NCI-H1417 treated with DMSO at 0.1 percent for 48 hours (cell line): Measurements from ENCODE around the gene ALG5.

ENCODE experiments used
- DNase-seq: peaks from one replicate; lab custom pipeline; 2025; lab: John Stamatoyannopoulos, UW

ALG5 gene

DNA sequence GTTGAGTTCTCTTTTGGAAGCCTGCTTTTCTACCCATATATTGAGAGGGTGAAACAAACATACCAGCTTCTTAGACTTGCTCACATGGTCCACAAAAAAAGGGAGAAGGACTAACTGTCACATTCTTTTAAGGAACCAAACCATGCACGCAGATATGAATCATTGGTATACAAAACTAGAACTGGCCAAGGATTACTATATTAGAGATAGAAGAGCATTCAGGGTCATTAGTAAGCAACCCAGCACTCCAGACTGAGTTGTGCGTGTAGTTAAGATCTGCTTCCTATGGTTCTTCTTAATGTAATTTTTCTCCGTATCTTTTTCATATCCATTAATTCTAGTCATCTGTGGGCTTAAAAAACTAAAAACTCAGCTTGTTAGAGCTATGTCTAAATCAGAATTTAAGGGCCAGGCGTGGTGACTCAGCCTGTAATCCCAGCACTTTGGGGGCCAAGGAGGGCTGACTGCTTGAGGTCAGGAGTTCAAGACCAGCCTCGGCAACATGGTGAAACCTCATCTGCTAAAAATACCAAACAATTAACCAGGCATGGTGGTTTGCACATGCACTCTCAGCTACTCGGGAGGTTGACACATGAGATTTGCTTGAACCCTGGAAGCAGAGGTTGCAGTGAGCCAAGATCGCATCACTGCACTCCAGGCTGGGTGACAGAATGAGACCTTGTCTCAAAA lies 19.6 kb downstream of the ALG5 start:
- DNase-seq = no peak

GRCh38 chr13:36975172-36975571 lies 24.0 kb downstream of the ALG5 start:
- DNase-seq = no peak

DNA sequence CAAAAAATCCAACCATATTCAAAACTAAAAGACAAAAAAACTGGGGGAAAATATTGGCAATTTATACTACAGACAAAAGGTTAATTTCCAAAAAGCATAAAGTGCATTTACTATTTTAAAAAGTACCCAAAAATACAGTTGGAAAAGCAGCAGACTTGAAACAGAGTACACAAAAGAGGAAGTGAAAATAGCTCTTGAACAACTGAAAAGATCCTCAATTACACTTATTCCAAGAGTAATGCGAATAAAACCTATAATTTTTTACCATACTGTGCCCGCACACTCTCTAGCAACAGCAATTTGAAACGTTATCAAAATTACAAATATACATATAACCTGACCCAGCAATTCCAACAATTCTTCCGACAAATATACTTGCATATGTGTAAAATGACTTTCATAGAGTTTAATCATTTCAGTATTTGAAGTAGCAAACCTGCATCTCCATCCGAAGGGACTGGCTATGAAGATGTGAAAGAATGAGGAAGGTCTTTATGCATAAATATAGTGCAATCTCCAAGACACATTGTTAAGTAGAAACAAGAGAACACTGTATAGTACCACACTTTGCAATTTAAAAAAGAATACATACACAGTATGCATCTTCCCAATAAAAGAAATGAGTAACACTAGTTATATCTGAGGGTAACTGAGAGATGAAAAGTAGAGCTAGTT lies 25.4 kb downstream of the ALG5 start:
- DNase-seq = no peak

- no peak for DNase-seq
Measured at GRCh38 chr13:36973009-36973408, 26.1 kb downstream of the ALG5 start.

GRCh38 chr13:36966404-36966803 lies 32.7 kb downstream of the ALG5 start:
- no peak for DNase-seq

GRCh38 chr13:36965767-36966166 lies 33.4 kb downstream of the ALG5 start:
- DNase-seq = no peak

- no peak for DNase-seq
Measured at GRCh38 chr13:36959456-36960116, 39.6 kb downstream of the ALG5 start.

DNA sequence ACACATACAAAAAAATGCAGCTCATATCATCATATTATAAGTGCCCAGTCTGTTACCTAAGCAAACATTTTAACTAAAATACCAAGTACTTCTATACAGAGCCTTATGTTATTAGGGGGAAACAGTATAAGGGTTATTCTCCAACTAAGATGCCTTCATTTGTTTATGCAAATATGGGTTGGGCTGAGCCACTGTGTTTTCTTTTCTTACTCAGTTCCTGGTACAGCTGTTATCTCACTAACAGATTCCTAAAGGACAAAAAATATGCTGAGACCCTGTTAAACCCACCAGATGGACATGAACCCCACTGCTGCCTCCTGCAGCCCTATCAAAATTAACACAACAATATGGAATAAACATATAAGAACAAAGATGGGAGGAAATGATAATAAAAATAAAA lies 44.6 kb downstream of the ALG5 start:
- no peak for DNase-seq

DNA sequence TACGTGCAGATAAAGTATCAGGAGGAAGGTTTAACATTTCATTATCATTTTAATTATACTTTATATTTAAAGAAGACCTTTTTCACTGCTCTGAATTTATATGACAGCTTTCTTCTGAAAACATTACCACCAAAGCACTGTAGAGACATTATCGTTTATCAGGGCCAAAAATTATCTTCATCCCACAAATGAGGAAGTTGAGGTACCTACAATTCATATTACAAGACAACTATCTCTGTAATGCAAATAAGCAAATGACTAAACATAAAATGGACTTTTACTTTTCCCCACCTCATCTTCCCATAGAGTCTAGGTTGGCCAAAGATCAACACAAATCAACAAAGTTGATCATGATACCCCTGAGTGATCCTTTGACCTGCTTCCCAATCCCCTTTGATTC lies 48.2 kb downstream of the ALG5 start:
- no peak for DNase-seq

- no peak for DNase-seq
Measured at GRCh38 chr13:36950330-36950729, 48.8 kb downstream of the ALG5 start.

DNA sequence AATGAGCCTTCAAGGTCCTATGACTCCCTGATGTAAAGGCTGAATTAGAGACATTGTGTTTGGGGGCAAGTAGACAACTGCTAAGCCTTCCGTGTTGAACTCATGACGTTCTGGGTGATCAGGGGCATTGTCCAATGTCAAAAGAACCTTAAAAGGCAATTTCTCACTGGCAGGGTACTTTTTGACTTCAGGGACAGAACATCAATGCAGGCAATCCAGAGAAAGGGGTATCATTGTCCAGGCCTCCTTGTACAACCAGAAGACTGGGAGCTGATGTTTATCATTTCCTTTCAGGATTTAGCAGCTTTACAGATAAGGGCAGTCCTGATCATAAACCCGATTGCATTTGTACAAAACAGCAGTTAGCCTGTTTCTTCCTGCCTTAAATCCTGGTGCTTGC lies 54.1 kb downstream of the ALG5 start:
- DNase-seq = no peak

GRCh38 chr13:36925603-36926002 lies 73.5 kb downstream of the ALG5 start:
- DNase-seq = no peak

- no peak for DNase-seq
Measured at GRCh38 chr13:36924001-36924400, 75.1 kb downstream of the ALG5 start.

GRCh38 chr13:36921631-36922301 lies 77.4 kb downstream of the ALG5 start:
- DNase-seq = no peak

GRCh38 chr13:36920616-36921185 lies 78.4 kb downstream of the ALG5 start:
- no peak for DNase-seq

DNA sequence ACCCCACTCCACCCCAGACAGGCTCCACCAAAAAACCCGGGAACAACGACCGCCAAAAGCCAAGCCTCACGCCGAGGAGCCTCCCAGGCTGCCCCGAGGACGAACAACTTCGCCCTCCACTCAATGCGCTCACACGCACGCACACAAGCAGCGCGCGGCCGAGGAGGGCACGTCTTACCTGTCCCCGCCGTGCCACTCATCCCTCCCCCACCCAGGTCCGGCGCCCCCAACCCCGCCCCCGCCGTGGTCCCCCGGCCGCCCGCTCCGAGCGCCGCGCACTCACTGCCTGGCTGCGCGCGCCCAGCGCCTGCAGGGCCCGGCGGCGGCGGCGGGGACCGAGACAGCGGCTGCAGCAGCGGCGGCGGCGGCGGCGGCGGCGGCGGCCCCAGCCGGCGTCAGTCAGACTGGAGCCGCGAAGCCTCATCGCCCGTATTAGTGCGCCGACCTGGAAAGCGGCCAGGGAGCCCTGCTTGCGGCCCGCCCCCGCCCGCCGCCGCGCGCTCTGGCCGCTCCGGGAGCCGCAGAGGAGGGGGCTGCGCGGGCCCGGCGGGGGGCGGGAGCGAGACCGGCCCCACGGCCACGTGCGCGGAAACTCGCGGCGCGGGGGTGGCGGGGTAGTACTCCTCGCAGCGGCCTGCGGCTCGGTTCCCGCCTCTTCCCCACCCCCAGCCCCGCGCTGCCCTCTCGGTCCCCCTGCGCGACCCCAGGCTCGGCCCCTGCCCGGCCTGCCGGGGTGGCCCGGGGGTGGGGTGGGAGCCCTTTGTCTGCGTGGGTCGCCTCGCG lies 79.1 kb downstream of the ALG5 start, which contains the start of gene SMAD9:
Gene SMAD9, minus strand, starts transcription at position 406 of the 783 bp plus-strand sequence. CDS start 40,549 bp downstream, outside the sequence.
- no peak for DNase-seq

DNA sequence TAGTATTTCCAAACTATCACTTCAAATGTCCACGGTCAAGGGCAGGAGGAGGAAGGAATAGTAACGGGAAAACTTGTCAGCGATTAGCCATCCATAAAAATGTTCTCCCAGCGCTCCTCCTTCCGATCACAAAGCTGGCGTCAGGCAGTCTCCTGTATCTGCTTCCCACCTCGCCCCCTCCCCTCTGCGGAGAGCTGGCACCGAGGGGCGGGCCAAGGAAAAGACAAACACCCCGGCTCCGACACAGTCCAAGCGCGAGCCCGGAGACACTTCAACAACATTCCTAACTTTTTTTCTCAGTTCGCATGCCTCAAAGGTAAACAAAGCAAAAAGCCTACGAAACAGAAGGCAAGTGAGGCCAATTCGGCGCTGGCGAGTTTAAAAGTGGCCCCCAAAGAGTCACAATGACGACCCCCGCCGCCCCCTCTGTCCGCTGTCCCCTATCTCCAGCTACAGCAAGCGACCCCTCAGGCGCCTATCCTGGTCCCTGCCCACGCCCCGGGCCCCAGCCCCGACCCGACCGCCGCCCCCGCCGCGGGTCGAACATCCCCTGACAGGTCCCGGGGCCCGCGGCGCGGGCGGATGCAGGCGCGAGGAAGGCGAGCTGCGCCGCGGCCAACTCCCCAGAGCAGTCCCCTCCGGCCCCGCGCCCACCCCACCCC lies 79.8 kb downstream of the ALG5 start:
- DNase-seq = no peak

DNA sequence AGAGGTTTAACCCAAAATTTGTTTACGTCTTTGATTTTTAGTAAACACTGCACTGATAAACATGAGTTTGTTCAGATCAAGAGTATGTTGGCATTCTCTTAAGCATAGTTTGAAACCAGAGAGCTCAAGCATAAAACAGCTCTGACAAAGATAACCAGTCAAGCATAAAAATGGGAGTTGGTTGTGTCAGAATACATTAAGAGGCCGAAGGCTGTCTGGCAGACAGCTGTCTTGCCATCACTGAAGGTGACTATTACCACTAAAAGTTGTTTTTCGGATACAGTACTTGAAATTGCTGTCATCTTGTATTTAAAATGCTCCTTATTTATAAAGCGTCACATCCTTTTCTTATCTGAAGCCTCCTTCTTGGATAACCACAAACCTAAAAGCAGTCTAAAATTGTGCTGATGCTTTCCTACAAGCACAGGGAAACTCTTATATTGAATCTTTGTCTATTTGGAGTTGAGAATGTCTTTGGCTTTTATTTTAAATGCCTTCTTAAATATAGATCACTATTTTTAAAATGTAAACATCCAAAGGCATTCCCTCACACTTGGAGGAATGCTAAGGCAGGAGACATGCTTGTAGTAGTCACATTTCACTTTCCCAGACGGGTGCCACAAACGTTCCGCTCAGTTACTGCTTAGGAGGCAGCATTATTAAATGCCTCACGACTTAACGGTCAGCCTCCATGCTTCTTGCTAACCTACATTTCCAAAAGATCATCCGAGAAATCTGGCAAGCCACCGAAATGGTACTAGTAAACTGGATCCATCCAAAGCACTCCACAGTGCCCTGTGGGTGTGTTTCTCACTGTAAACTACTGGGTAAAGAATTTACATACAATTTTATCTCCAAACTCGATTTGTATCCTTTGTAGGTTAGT lies 80.7 kb downstream of the ALG5 start:
- no peak for DNase-seq

- no peak for DNase-seq
Measured at GRCh38 chr13:36917311-36917710, 81.8 kb downstream of the ALG5 start.
